HEK293 (cell line): ENCODE measurements around the gene TBX6.

ENCODE experiments used
- IKZF3 ChIP-seq: fragments of 450-650 bp; IDR thresholded peaks from 2 replicates; pipeline ENCODE4 v1.5.0; 2018; ENCODE audit warnings: missing biosample characterization, mild to moderate bottlenecking, missing genetic modification characterization, moderate library complexity
- PRDM4 ChIP-seq: fragments of 450-650 bp; formaldehyde crosslinking; IDR thresholded peaks from 2 replicates; pipeline ENCODE4 v1.5.1; 2017; ENCODE audit warnings: missing biosample characterization, missing genetic modification characterization
- RBAK ChIP-seq: fragments of 450-650 bp; formaldehyde crosslinking; IDR thresholded peaks from 2 replicates; pipeline ENCODE4 v1.5.1; 2016; ENCODE audit warnings: missing biosample characterization, missing genetic modification characterization
- SALL2 ChIP-seq: fragments of 450-650 bp; formaldehyde crosslinking; IDR thresholded peaks from 2 replicates; pipeline ENCODE4 v1.5.0; 2017; ENCODE audit warnings: missing biosample characterization, mild to moderate bottlenecking, missing genetic modification characterization, borderline replicate concordance
- SETDB1 ChIP-seq: IDR thresholded peaks from one replicate; pipeline ENCODE4 v1.6.1; 2017; ENCODE audit warnings: mild to moderate bottlenecking, low read length, moderate library complexity, mixed read lengths; ENCODE audit not compliant: insufficient read length
- ZFP37 ChIP-seq: fragments of 450-650 bp; formaldehyde crosslinking; IDR thresholded peaks from 2 replicates; pipeline ENCODE4 v1.5.1; 2016; ENCODE audit warnings: missing biosample characterization, missing genetic modification characterization
- ZIC2 ChIP-seq: fragments of 450-650 bp; formaldehyde crosslinking; IDR thresholded peaks from 2 replicates; pipeline ENCODE4 v1.5.1; 2016; ENCODE audit warnings: missing biosample characterization, missing genetic modification characterization
- ZNF155 ChIP-seq: fragments of 450-650 bp; formaldehyde crosslinking; IDR thresholded peaks from 2 replicates; pipeline ENCODE4 v1.5.1; 2016; ENCODE audit warnings: missing biosample characterization, missing genetic modification characterization
- ZNF157 ChIP-seq: fragments of 450-650 bp; formaldehyde crosslinking; IDR thresholded peaks from 2 replicates; pipeline ENCODE4 v1.5.1; 2016; ENCODE audit warnings: missing biosample characterization, missing genetic modification characterization
- ZNF175 ChIP-seq: fragments of 450-650 bp; formaldehyde crosslinking; IDR thresholded peaks from 2 replicates; pipeline ENCODE4 v1.5.1; 2016; ENCODE audit warnings: missing biosample characterization, missing genetic modification characterization
- ZNF2 ChIP-seq: fragments of 450-650 bp; formaldehyde crosslinking; IDR thresholded peaks from 2 replicates; pipeline ENCODE4 v1.5.1; 2016; ENCODE audit warnings: missing biosample characterization, missing genetic modification characterization
- ZNF202 ChIP-seq: fragments of 450-650 bp; formaldehyde crosslinking; IDR thresholded peaks from 2 replicates; pipeline ENCODE4 v1.5.1; 2016; ENCODE audit warnings: missing biosample characterization, missing genetic modification characterization, borderline replicate concordance
- ZNF211 ChIP-seq: fragments of 450-650 bp; formaldehyde crosslinking; IDR thresholded peaks from 2 replicates; pipeline ENCODE4 v1.5.1; 2016; ENCODE audit warnings: low read depth, missing biosample characterization, missing genetic modification characterization
- ZNF266 ChIP-seq: fragments of 450-650 bp; formaldehyde crosslinking; IDR thresholded peaks from 2 replicates; pipeline ENCODE4 v1.5.1; 2016; ENCODE audit warnings: missing biosample characterization, missing genetic modification characterization, low read depth
- ZNF292 ChIP-seq: fragments of 450-650 bp; formaldehyde crosslinking; IDR thresholded peaks from 2 replicates; pipeline ENCODE4 v1.5.1; 2016; ENCODE audit warnings: low read depth, missing biosample characterization, missing genetic modification characterization, borderline replicate concordance
- ZNF341 ChIP-seq: fragments of 450-650 bp; formaldehyde crosslinking; IDR thresholded peaks from 2 replicates; pipeline ENCODE4; 2016; ENCODE audit warnings: low read depth, missing biosample characterization, missing genetic modification characterization
- ZNF350 ChIP-seq: fragments of 450-650 bp; formaldehyde crosslinking; IDR thresholded peaks from 2 replicates; pipeline ENCODE4 v1.5.0; 2017; ENCODE audit warnings: missing biosample characterization, mild to moderate bottlenecking, missing genetic modification characterization
- ZNF555 ChIP-seq: fragments of 450-650 bp; formaldehyde crosslinking; conservative IDR thresholded peaks from 2 replicates; pipeline ENCODE4 v1.5.1; 2017; ENCODE audit warnings: missing biosample characterization, mild to moderate bottlenecking, missing genetic modification characterization, inconsistent platforms
- ZNF561 ChIP-seq: fragments of 450-650 bp; IDR thresholded peaks from 2 replicates; pipeline ENCODE4 v1.5.1; 2018; ENCODE audit warnings: missing biosample characterization, missing genetic modification characterization, borderline replicate concordance
- ZNF610 ChIP-seq: fragments of 450-650 bp; formaldehyde crosslinking; IDR thresholded peaks from 2 replicates; pipeline ENCODE4 v1.5.1; 2016; ENCODE audit warnings: missing biosample characterization, missing genetic modification characterization, borderline replicate concordance
- ZNF623 ChIP-seq: fragments of 450-650 bp; formaldehyde crosslinking; IDR thresholded peaks from 2 replicates; pipeline ENCODE4 v1.5.1; 2016; ENCODE audit warnings: missing biosample characterization, missing genetic modification characterization
- ZNF624 ChIP-seq: fragments of 450-650 bp; formaldehyde crosslinking; IDR thresholded peaks from 2 replicates; pipeline ENCODE4 v1.5.1; 2017; ENCODE audit warnings: missing biosample characterization, missing genetic modification characterization
- ZNF701 ChIP-seq: fragments of 450-650 bp; formaldehyde crosslinking; IDR thresholded peaks from 2 replicates; pipeline ENCODE4 v1.5.1; 2016; ENCODE audit warnings: missing biosample characterization, missing genetic modification characterization
- ZNF768 ChIP-seq: fragments of 450-650 bp; formaldehyde crosslinking; IDR thresholded peaks from 2 replicates; pipeline ENCODE4 v1.5.1; 2018; ENCODE audit warnings: missing biosample characterization, mild to moderate bottlenecking, missing genetic modification characterization
- ZNF785 ChIP-seq: fragments of 450-650 bp; formaldehyde crosslinking; IDR thresholded peaks from 2 replicates; pipeline ENCODE4 v1.5.1; 2016; ENCODE audit warnings: missing biosample characterization, missing genetic modification characterization
- ZNF843 ChIP-seq: fragments of 450-650 bp; formaldehyde crosslinking; IDR thresholded peaks from 2 replicates; pipeline ENCODE4 v1.5.1; 2016; ENCODE audit warnings: missing biosample characterization, missing genetic modification characterization
- ZSCAN5A ChIP-seq: fragments of 450-650 bp; formaldehyde crosslinking; IDR thresholded peaks from 2 replicates; pipeline ENCODE4 v1.5.1; 2016; ENCODE audit warnings: missing biosample characterization, missing genetic modification characterization
- TF ChIP-seq, protein P1 (sequence below): fragments of 450-650 bp; formaldehyde crosslinking; IDR thresholded peaks from 2 replicates; pipeline ENCODE4 v1.5.1; 2016; ENCODE audit warnings: missing biosample characterization, missing genetic modification characterization
- TF ChIP-seq, protein P2 (sequence below): fragments of 450-650 bp; formaldehyde crosslinking; IDR thresholded peaks from 2 replicates; pipeline ENCODE4 v1.5.1; 2016; ENCODE audit warnings: missing biosample characterization, missing genetic modification characterization
- TF ChIP-seq, protein P3 (sequence below): fragments of 450-650 bp; formaldehyde crosslinking; IDR thresholded peaks from 2 replicates; pipeline ENCODE4 v1.5.1; 2017; ENCODE audit warnings: missing biosample characterization, missing genetic modification characterization

Gene TBX6

DNA sequence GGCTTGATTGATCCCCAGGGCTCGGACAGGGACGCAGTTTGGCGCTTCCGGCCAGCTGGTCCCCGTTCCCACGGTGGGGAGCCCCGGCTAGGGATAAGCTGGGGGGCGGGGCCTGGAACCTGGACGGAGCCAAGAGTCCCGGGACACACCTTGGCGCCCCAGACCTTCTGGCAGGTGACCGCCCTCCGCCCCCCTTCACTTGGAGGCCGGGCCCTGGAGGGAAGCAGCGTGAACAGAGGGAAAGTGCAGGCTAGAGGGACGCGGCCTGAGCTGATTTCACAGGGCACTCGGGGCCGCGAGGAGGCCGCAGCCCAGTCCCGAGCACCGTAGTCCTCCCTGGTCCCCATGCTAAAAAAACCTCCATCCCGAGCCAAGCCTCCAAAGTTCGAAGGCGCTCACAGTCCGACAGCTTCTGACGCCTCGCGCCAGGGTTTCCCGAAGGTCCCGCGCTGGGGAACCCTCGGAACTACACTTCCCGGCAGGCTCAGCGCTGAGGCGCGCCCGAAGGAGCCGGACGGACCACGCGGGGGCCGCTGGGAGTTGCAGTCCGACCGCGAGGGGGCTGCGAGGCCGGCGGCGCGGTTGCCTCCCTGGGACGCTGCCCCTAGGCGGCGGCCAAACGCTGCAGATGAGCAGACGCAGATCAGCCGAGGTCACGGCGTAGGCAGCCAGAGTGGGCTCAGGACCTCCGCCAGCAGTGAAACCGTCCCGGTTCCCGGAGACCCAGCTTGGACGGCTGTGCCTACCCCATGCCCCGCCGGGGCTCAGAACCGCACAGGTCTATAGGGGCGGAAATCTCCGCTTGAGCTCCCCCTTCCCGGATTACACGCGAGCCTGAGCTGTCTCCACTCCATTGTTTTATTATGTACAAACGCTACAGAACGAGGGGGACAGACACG is at the start of gene TBX6 (continued):
- TF ChIP-seq, protein P1, sequence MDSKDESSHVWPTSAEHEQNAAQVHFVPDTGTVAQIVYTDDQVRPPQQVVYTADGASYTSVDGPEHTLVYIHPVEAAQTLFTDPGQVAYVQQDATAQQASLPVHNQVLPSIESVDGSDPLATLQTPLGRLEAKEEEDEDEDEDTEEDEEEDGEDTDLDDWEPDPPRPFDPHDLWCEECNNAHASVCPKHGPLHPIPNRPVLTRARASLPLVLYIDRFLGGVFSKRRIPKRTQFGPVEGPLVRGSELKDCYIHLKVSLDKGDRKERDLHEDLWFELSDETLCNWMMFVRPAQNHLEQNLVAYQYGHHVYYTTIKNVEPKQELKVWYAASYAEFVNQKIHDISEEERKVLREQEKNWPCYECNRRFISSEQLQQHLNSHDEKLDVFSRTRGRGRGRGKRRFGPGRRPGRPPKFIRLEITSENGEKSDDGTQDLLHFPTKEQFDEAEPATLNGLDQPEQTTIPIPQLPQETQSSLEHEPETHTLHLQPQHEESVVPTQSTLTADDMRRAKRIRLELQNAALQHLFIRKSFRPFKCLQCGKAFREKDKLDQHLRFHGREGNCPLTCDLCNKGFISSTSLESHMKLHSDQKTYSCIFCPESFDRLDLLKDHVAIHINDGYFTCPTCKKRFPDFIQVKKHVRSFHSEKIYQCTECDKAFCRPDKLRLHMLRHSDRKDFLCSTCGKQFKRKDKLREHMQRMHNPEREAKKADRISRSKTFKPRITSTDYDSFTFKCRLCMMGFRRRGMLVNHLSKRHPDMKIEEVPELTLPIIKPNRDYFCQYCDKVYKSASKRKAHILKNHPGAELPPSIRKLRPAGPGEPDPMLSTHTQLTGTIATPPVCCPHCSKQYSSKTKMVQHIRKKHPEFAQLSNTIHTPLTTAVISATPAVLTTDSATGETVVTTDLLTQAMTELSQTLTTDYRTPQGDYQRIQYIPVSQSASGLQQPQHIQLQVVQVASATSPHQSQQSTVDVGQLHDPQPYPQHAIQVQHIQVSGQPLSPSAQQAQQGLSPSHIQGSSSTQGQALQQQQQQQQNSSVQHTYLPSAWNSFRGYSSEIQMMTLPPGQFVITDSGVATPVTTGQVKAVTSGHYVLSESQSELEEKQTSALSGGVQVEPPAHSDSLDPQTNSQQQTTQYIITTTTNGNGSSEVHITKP (tag by site-specific recombination): no peak
- TF ChIP-seq ZNF341: peak; percentile 63; the same call in 1 of the 2 replicates
- TF ChIP-seq SALL2 (tag by site-specific recombination): no peak
- no peak for TF ChIP-seq ZNF350 (tag by site-specific recombination)
- no peak for TF ChIP-seq ZNF623 (tag by site-specific recombination)
- TF ChIP-seq ZNF555 (tag by site-specific recombination): no peak
- TF ChIP-seq, protein P2, sequence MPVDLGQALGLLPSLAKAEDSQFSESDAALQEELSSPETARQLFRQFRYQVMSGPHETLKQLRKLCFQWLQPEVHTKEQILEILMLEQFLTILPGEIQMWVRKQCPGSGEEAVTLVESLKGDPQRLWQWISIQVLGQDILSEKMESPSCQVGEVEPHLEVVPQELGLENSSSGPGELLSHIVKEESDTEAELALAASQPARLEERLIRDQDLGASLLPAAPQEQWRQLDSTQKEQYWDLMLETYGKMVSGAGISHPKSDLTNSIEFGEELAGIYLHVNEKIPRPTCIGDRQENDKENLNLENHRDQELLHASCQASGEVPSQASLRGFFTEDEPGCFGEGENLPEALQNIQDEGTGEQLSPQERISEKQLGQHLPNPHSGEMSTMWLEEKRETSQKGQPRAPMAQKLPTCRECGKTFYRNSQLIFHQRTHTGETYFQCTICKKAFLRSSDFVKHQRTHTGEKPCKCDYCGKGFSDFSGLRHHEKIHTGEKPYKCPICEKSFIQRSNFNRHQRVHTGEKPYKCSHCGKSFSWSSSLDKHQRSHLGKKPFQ (tag by site-specific recombination): no peak
- TF ChIP-seq ZNF768: no peak
- no peak for TF ChIP-seq ZNF785 (tag by site-specific recombination)
- TF ChIP-seq ZSCAN5A (tag by site-specific recombination): no peak
- TF ChIP-seq ZNF266 (tag by site-specific recombination): no peak
- TF ChIP-seq ZNF2 (tag by site-specific recombination): peak; percentile 40; the same call in 1 of the 2 replicates
- TF ChIP-seq ZIC2 (tag by site-specific recombination): peak; percentile 74
- TF ChIP-seq PRDM4 (tag by site-specific recombination): no peak
- no peak for TF ChIP-seq ZNF202 (tag by site-specific recombination)
- TF ChIP-seq ZNF843 (tag by site-specific recombination): no peak; the same call in 1 of the 2 replicates
- no peak for TF ChIP-seq ZNF211 (tag by site-specific recombination)
- no peak for TF ChIP-seq RBAK
- no peak for TF ChIP-seq ZNF175 (tag by site-specific recombination)
- TF ChIP-seq ZNF561 (tag by site-specific recombination): no peak; the same call in 1 of the 2 replicates
- no peak; the same call in 1 of the 2 replicates for TF ChIP-seq ZNF610 (tag by site-specific recombination)
- no peak for TF ChIP-seq ZNF157 (tag by site-specific recombination)
- TF ChIP-seq, protein P3, sequence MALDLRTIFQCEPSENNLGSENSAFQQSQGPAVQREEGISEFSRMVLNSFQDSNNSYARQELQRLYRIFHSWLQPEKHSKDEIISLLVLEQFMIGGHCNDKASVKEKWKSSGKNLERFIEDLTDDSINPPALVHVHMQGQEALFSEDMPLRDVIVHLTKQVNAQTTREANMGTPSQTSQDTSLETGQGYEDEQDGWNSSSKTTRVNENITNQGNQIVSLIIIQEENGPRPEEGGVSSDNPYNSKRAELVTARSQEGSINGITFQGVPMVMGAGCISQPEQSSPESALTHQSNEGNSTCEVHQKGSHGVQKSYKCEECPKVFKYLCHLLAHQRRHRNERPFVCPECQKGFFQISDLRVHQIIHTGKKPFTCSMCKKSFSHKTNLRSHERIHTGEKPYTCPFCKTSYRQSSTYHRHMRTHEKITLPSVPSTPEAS: no peak
- TF ChIP-seq ZNF624 (tag by site-specific recombination): no peak
- TF ChIP-seq ZFP37 (tag by site-specific recombination): no peak
- TF ChIP-seq IKZF3 (tag by site-specific recombination): no peak
- TF ChIP-seq SETDB1: no peak
- TF ChIP-seq ZNF292 (tag by site-specific recombination): no peak
- 0 out of 2 replicates have a peak, but pooled peaks have one; percentile 32 for TF ChIP-seq ZNF701 (tag by site-specific recombination)
- TF ChIP-seq ZNF155 (tag by site-specific recombination): no peak
